NCI-H2081 (cell line): ENCODE data around the gene LCMT2.
"Not testable (repeated sequence)": the region's sequence is repeated elsewhere in the genome, so short reads cannot be mapped to it uniquely, and the experiment has no call there.

Experiments used
- DNase-seq, 2 experiments: peaks; one replicate each; lab custom pipeline; 2025; lab: John Stamatoyannopoulos, UW

Gene LCMT2

DNA sequence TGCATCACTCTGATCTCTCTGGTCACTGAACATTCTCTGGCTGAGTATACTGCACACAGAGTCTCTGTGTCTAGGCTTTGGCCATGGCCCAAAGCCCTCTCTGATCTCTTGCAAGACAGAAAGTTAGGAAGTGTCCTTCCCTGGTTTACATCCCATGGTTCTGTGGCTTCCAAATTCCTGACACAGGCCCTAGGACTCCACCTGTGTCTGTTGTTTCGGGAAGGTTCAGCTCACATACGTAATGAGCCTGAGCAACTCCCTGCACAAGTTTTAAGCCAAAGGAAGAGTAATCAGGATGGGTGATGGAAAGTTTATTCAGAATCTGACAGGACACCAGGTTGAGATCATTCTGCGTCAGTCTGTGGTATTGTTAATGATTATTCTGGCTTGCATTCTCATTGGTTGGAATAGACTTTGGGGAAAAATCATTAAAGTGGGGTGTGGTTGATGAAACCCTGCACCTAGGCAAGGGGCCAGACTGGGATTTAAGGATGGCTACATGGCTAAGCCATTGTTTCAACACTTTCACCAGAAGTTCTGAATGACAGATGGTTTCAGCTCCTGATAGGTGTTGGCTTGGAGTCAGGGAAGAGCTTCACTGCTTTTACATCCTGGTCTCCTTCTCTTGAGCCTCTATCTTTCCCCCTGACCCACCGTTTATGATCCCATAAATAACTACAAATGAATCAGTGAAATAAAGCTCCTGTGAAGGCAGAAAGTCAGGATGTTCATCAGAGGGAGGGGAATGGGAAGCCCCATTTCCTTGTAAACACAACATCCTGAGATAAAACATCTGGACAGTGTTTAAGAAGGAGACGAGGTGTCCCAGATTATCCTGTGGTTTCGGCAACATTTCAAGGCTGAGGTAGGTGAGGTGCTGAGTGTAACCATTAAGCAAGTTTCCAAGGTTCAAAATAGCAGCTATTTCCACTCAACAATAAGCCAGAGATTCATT, 14.1 kb downstream of the LCMT2 start:
- DNase-seq: no peak

DNA sequence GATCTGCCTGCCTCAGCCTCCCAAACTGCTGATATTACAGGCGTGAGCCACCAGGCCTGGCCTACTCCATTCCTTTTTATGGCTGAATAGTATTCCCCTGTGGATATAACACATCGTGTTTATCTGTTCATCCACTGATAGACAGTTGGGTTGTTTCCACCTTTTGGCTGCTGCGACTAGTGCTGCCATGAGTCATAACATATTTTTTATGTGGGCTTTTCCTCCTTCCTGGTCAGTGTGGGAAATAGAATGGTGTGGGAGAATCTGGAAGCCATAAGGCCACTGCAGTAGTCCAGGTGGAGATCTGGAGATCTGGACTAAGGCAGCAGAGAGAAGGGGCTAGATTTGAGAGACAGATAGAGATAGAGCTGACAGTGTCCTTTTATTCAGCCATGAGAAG, 16.2 kb downstream of the LCMT2 start:
- no peak for DNase-seq

DNA sequence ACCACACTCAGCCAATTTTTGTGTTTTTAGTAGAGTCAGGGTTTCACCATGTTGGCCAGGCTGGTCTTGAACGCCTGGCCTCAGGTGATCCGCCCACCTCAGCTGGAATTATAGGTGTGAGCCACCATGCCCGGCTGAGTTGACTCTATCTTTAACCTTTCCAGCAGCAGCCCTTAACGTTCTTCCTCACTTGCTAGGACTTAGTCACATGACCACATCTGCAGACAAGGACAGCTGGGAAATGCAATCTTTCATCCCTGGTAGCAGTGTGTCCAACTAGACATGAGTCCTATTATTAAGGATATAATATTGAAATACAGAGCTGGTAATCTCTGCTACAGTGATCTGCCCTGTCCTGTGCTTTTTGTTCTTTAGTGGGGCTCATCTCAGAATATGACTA, 18.0 kb downstream of the LCMT2 start:
- DNase-seq: no peak

DNA sequence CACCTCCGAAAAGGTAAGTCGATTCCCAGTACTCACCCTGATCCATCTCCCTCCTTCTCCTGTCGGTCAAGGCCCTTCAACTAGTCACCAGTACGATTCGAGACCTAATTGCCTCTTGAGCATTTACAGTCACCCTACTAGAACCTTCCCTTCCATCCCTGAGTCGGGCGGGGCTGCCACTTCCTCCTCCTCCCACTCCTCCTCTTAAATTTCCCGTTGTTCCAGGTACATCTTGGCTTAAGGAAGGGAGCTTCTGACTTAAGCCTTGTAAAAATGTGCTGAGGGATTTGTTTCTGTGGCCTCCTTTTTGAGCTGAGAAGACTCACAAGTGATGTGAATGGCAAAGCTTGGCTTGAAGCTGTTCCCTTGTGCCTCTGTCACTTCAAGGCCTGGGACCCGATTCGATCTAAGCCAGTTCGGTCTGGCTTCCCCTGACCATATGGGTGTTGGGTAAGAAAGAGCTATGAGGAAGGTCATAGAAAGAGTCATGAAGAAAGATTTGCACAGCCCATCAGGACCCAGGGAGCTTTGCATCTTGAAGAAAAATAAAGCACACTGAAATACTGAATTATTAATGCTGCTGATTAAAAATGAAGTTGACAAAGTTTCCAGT, 28.1 kb downstream of the LCMT2 start, which contains the start of gene TGM7:
Gene TGM7 (minus strand): TSS at position 51 of the 613 bp plus-strand sequence.
- DNase-seq: no peak

DNA sequence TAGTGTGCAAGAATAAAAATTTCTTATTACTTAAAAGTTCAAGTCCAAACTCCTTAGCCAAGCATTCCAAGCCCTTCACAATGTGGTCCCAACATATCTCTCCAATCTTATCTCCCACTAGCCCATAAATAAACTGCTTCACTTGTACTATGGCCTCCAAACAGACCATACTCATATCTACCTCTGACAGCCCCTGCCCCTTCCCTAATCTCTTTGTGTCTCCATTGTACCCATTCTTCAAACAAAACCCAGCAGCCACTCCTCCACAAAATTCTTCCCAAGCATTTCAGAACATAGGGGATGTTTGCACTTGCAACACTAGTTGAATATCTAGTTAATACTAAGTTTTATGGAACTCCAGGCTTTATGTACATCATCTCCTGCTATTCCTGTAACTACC, 30.5 kb downstream of the LCMT2 start:
- no peak for DNase-seq

DNA sequence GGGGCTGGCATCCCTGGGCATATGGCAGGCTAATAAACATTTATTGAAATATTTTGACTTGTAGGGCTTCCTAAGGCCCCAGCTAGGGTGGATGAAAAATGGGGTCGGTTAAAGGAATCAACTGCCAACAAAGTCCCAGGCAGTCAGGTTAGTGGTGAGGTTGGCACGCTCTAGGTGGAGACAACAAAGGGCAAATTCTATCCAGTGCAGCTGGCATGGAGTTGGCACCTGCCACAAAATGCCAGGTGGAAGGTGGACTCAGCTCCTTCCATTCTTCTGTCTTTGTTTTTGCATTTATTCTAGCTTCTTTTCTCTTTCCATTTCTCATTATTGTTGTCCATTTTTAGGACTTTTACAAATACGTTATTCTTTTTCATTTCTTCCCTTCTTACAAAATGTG, 31.0 kb downstream of the LCMT2 start:
- no peak for DNase-seq

DNA sequence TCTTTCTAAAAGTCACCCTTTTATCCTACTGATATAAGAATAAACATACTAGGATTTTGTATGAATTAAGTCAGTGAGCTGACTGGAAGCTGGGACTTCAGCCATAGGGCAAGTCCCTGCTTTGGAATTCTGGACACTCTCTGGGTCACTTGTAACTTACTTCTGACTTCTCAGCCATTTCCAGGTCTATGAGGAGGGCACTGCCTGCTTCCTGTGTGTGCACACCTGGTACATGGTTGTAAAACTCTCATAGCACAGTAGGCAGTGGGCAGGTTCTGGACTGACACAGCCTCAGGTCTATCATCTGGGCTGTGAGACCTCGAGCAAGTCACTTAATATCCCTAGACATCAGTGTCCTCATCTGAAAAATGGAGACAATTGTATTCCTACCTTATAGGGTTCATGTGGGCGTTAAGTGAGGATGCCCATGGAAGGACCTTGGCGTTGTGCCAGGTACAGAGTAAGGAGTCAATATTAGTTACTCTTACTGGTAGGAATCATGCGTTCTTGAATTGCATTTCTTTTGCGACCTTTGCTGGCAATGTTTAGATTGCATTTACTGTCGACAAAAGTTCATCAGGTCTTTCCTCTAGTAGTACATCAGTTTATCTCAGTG, 36.2 kb downstream of the LCMT2 start:
- no peak for DNase-seq

DNA sequence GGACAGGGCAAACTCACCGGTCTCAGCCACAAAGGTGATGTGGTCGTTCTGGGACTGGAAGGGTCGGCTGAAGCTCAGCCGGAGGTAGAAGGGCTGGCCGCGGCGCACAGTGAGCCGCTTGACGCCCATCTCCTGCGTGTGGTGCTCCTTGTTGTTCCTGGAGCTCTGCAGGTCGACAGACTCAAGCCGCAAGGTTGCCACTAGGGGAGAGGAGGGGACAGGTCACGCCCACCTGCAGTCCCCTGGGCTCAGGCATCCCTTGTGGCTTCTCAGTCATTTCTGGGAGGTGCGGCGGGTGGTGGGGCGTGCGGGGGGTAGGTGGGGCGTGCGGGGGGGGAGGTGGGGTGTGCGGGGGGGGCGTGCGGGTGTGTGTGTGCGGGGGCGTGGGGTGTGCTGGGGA, 36.9 kb downstream of the LCMT2 start:
- DNase-seq: no peak

DNA sequence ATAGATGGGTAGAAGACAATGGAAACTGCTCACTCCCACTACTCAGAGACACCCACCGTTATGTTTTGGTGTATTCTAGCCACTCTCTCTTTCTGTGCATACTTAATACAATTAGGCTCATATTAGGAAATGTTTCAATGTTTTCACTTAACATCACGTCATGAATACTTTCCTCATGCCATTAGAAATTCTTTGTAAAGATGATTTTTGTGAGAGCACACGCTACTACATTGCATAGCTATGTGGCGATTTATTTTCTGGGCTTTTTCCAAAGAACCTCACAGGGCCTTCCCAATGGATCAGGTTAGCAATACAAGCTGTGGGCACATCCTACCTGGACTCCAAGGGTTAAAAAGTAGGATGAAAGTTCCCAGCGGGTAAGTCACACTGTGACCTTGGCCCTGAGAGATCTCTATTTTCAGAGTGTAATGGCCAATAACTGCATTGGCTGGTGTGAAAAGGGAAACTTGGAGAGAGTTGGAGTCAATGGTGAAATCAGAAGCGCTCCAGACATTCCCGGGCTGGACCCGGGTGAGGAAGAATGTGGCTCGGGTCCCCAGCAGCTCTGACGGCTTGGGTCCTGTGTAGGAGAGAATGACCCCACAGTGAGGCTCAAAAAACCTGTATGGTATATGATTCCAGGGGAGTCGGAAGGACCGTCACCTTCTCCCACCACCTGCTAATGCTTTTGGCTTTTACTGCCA, 37.8 kb downstream of the LCMT2 start:
- no peak for DNase-seq

DNA sequence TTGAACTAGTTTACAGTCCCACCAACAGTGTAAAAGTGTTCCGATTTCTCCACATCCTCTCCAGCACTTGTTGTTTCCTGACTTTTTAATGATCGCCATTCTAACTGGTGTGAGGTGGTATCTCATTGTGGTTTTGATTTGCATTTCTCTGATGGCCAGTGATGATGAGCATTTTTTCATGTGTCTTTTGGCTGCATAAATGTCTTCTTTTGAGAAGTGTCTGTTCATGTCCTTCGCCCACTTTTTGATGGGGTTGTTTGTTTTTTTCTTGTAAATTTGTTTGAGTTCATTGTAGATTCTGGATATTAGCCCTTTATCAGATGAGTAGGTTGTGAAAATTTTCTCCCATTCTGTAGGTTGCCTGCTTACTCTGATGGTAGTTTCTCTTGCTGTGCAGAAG, 40.7 kb downstream of the LCMT2 start:
- not testable (repeated sequence) for DNase-seq

DNA sequence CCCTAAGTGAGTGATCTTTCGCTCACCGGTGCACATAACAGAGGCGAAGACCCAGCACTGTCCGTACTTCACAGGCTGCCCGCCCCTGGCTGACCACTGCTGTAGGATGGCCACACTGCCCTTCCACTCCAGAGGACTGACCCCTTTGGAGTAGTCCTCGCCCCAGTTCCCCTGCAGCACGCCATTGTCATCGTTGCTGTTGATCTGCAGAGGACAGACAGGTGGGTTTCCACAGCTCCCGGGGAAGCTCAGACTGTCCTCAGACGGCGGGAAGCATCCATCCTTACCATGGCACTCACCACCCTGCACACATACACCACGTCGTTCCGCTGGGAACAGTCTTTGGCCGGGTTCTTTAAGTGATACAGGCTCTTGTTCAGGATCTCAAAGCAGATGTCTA, 43.1 kb downstream of the LCMT2 start:
- DNase-seq: no peak

DNA sequence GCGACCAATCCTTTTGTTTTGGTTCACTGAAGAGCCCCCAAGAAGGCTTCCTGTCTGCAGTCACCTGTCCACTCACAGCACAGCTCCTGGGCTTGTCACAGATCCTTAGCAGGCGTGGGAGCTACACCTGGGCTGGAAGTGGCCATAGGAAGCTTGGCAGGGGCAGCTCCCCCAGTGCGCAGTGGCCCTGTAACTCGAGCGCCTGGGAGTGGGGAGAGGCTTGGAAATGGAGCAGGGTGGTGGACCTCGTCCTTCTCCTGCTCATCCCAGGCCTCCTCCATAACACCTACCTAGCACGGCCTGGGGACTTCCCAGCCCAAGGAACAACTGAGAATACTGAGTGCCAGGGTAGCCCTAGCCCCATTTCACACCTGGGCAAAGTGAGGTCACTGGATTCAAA, 44.3 kb downstream of the LCMT2 start:
- no peak for DNase-seq

DNA sequence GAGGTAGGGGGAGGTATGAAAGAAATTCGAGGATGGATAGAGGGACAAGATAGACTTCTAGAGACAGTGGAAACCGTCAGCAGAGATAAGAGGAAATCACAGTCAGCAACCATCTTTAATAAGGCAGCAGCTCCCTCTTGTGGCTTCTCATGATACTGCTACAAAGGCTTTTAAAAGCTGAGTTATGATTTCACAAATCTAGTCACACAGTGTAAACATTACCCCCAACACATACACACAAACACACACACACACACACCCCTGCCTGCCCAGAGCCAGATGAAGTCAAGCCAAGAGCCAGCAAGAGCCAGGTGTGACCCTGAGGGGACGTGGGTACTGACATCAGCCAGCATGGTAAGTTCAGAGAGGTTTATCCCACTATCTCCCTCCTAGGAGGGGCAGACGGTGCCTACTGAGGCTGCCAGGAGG, 44.8 kb downstream of the LCMT2 start:
- peak; percentile 64 to 77 for DNase-seq

DNA sequence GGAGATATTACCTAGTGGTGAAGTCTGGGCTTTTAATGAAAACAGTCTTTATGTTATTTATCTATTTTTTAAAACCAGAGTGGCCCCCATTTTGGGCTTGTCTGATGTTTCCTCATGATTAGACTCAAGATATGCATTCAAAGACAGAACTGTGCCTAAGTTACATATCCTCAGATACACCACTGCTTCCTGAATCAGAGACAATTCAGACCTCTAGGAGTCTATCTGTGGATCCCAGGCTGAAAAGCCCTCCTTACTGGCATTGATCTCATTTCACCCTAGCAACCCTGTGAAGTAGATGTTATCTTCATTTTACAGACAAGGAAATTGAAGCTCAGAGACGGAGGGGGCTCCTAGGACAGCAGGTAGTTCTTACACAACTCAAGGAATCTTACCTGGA, 46.8 kb downstream of the LCMT2 start:
- no peak for DNase-seq

DNA sequence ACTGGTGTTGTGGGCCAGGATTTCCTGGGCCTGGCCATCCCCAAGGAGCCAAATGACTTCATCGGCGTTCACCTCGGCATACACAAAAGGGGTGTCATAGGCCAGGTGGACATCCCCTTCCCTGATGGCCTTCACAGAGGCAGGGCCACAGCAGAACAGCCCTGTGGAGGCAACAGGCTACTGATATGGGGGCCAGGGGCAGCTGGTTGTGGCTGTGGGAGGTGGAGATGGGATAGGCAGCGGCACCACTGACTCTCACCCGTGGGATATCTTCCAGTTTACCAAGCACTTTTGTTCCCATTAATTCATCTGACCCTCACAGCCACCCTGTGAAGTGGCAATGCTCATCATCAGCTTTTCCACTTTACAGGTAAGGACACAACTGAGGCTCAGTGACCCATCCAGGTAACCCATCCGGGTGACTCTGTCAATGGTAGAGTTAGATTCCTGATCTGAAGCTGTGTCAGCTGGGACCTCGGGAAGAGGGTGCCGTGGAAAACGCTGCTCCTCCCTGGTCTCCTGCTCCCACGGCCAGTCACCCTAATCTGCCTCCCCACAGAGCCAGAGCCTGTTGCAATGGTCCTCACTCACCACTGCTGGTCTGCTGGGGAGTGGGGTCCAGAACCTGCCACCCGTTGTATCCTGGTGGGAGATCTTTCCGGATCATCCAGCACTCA, 48.3 kb downstream of the LCMT2 start:
- DNase-seq: no peak

DNA sequence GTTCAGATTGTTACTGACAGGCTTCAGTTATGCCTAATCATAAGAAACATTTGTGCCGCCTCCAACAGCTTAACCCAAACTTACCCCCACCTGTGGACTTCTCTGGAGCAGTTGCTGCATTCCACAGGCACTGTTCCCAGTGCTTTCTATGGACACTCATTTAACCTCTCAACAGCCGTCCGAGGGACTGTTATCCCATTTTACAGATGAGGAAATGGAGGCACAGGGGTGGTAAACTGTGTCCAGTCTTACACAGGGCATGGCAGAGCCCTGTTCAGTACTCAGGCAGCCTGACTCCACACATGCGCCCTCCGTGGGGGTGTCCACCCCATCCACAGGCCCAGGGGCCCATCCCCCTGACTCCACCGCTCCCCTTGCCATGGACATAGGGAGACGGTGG, 49.4 kb downstream of the LCMT2 start:
- no peak for DNase-seq

DNA sequence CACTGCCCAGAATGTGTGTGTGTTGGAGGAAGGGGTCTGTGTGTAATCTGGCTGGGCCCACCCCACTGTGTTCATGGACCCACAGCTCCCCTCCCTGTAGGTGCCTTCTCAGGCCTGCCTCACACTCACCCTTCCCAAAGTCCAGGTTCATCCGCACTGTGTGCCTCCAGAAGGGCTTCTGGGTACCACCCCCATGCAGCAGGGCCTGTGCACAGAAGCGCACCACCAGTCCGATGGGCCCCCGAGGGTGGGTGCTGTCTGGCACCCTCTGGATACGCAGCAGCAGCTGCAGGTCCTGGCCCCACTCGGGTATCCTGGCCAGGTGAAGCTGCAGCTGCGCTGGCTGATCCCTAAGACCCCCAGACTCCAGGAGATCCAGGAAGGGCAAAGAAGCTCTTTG, 50.9 kb downstream of the LCMT2 start:
- no peak for DNase-seq

DNA sequence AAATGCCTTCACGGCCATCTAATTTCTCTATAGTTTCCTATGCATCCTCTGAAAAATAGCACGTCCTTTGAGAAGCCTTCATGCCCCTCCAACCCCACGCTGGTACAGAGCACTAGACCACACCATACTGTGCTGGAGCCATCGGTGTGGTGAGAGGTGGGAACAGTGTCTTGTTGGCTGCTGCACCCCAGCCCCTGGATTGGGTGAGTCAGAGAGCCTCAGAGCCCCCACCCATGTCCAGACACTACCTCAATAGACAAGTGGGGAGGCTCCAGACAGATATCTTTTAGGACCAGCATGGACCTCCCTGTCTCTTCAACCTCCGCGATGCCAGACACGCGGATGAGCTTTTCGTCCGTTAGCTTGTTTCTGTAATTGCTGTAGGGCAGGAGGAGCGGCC, 51.5 kb downstream of the LCMT2 start:
- DNase-seq: no peak

DNA sequence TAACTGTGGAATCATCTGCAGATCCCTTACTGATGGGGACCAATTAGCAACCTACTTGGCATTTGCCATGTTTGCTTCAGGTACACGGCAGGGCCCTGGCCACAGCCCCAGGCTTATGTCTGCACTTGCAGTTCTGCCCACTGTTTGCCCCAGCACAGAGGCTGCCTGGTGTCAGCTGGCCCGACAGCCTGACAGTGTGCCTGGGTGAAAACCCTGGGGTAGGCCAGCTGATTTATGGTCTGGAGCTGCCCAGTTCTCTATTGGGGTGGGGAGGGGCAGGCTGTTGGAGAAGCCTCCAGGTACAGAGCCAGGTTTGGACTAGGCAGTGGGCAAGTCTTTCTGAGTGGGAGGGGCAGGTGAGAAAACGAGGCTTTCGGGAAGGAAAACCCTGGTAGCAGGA, 52.5 kb downstream of the LCMT2 start:
- no peak for DNase-seq

DNA sequence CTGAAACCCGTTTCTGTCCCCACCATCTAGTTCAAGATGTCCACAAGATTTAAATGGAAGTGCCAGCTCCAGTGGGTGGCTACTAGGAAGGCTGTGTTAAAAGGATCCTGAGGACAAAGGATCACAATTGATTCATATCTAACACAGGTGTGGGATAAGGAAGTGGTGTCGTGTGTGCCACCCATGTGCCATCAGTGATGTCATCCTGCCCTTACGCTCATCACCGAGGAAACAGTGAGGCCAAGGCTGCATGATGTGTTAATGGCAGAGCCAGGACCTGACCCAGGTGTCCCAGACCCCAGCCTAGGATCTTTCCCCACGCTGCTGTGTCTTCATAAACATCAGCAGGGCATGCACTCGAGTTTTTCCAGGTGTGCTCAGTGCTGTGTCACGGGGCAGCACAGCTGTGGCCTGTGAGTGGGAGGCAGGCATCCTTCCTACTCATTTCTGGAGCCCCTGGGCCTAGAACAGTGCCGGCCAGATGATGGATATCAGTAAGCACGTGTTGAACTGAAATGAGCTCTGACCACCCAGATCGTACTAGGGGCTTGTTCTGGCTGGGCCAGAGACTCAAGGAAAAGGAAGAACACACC, 53.0 kb downstream of the LCMT2 start:
- DNase-seq: no peak

DNA sequence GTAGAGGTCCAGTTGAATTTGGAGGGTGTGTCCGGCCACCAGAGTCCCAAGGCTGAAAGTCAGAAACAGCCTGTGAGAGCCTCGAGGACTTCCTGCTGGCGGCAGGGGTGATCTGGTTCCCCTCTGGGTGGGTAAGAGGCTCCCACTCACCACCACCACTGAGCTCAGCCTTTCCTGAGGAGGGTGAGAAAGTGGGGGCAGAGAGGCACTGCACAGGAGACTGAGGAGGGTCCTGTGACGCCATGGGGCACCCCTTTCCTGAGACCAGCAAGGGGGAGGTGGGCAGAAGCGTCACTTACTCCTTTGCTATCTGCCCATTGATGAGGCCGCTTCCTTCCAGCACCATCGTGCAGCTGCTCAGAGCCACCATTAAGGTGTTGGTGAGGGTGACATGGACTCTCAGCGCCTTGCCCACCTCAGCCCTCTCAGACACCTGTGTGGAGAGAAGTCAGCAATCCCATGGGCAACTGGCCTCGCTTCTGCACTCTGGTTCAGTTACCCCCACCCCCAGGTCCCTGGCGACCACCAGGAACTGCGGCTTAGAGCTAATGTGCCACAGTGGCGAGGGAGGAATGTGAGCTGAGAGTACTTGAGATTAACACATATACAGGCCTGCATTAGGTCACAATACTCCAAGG, 53.7 kb downstream of the LCMT2 start:
- no peak for DNase-seq
